Skeletal muscle satellite cell (primary cell): Measurements from ENCODE around the gene ABLIM2.
A peak's percentile ranks its signal among the peaks of the same experiment; 100 is the strongest.

ENCODE experiments used
- H3K27me3 ChIP-seq: 2 replicates; pipeline ENCODE4 v1.7.0; 2013; ENCODE audit warnings: low read length; ENCODE audit not compliant: control insufficient read depth, insufficient read depth
- H3K36me3 ChIP-seq: 2 replicates; pipeline ENCODE4 v1.7.0; 2013; ENCODE audit warnings: mild to moderate bottlenecking, control low read depth, low read length; ENCODE audit not compliant: insufficient read depth
- H3K4me1 ChIP-seq: 2 replicates; pipeline ENCODE4 v1.7.0; 2013; ENCODE audit warnings: low read length; ENCODE audit not compliant: control insufficient read depth, insufficient read depth
- H3K4me2 ChIP-seq: 2 replicates; pipeline ENCODE4 v1.7.0; 2013; ENCODE audit warnings: mild to moderate bottlenecking, low read length
- H3K4me3 ChIP-seq: 2 replicates; pipeline ENCODE4 v1.7.0; 2013; ENCODE audit warnings: low read length
- H3K9ac ChIP-seq: 2 replicates; pipeline ENCODE4 v1.7.0; 2013; ENCODE audit warnings: mild to moderate bottlenecking, low read depth, low read length, moderate library complexity
- H3K9me3 ChIP-seq: replicated peaks from 2 replicates; pipeline ENCODE4 v1.7.0; 2013; ENCODE audit warnings: mild to moderate bottlenecking, control low read depth, low read length

The ABLIM2 gene

DNA sequence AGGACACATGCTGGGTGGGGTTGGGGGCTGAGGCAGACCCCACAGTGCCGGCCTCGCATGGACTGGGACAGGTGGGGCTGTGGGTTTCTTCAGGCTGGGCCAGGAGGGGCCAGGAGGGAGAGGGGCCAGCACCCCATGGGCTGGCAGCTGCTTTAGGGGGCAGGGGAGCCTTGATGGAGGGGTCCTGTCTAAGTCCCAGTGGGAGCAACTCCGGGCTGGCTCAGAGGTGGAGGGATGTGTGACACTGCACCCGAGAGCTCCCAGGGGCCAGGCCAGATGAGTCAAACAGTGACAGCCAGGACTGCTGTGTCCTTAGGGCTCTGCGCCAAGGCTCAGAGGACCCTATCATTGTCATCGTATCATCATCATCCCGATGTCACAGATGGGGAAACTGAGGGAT, 4.4 kb upstream of the ABLIM2 start:
- Histone ChIP-seq H3K36me3 (no peaks in the 10 kb centered on the region), H3K4me3 (no peak overlapping the region), H3K9me3 (no peaks in the 10 kb centered on the region), H3K4me1 (peaks cover 12% of the 10 kb centered on the region), H3K27me3 (peaks cover 35% of the 10 kb centered on the region), H3K9ac (no peak overlapping the region), H3K4me2 (no peak overlapping the region)

DNA sequence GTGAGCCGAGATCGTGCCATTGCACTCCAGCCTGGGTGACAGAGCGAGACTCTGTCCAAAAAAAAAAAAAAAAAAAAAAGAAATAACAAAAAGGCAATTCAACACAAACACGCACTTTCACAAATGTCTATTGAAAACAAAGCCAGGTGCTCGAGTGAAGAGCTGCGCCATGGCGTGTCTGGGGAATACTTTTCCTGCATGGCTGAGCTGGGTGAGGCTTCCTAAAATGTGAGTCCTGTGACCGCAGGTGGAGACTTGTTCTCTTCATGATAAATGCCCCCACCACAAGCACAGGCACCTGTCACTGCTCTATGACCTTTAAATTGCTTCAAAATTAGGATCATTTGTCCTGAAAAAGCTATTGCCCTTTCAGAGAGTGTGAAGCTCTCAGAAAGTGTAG, 4.0 kb upstream of the ABLIM2 start:
- peaks cover 12% of the 10 kb centered on the region for H3K4me1 ChIP-seq
- H3K4me3 ChIP-seq = no peak overlapping the region
- no peak overlapping the region for H3K4me2 ChIP-seq
- H3K36me3 ChIP-seq = no peaks in the 10 kb centered on the region
- no peak overlapping the region for H3K9ac ChIP-seq
- H3K9me3 ChIP-seq = no peaks in the 10 kb centered on the region
- peaks cover 38% of the 10 kb centered on the region for H3K27me3 ChIP-seq

GRCh38 chr4:8160572-8160971, 2.0 kb upstream of the ABLIM2 start:
- Histone ChIP-seq H3K4me1 (peaks cover 12% of the 10 kb centered on the region), H3K27me3 (peaks cover 37% of the 10 kb centered on the region), H3K9me3 (no peaks in the 10 kb centered on the region), H3K4me3 (no peak overlapping the region), H3K4me2 (no peak overlapping the region), H3K36me3 (no peaks in the 10 kb centered on the region), H3K9ac (no peak overlapping the region)

DNA sequence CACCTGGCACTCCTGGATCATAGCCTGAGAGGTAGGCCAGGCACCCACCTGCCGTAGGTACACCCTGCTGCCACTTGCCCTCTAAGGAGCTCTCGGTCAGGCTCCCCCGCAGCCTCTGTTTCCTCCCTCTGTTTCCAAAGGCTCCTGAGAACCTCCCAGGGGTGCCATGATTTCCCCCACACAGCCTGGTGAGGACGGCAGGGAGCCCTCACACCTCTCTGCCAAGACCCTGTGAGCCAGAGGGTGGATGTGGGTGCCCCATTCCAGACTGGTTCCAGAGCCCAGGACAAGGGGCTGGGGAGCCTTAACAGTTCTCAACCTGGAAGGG, 1.6 kb upstream of the ABLIM2 start:
- no peaks in the 10 kb centered on the region for H3K9me3 ChIP-seq
- peaks cover 40% of the 10 kb centered on the region for H3K27me3 ChIP-seq
- no peaks in the 10 kb centered on the region for H3K36me3 ChIP-seq
- no peak overlapping the region for H3K9ac ChIP-seq
- no peak overlapping the region for H3K4me2 ChIP-seq
- H3K4me1 ChIP-seq = peaks cover 12% of the 10 kb centered on the region
- no peak overlapping the region for H3K4me3 ChIP-seq

GRCh38 chr4:8159537-8160232, 1.1 kb upstream of the ABLIM2 start:
- Histone ChIP-seq H3K9me3 (no peaks in the 10 kb centered on the region), H3K4me1 (peaks cover 12% of the 10 kb centered on the region), H3K4me3 (peak overlapping the region; percentile 95), H3K9ac (peak overlapping the region; percentile 83), H3K36me3 (no peaks in the 10 kb centered on the region), H3K27me3 (peaks cover 43% of the 10 kb centered on the region), H3K4me2 (peak overlapping the region; percentile 100)

- no peak overlapping the region for H3K9ac ChIP-seq
- H3K4me3 ChIP-seq = peak overlapping the region; percentile 95
These were observed 486 bp downstream of the ABLIM2 start for GRCh38 chr4:8157944-8158709.

DNA sequence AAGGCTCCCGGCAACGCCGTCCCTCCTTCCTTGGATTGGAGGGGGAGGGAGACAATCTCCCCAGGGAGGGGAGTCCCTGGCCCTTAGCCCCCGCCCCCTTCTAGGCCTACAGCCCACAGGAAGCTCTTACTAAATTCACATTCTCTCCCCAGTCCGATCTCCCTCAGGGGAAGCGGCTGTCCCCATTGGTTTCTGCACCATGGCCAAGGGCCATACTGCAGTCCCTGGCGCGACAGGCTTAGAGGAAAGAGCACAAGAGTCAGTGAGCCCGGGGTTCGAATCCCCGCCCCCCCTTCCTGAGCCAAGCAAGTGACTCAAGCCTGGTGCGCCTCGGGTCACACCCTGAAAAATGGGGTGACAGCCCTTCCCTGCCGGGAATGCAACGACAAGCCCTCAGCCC, 1.1 kb downstream of the ABLIM2 start:
- peaks cover 50% of the 10 kb centered on the region for H3K27me3 ChIP-seq
- H3K9me3 ChIP-seq = no peaks in the 10 kb centered on the region
- peak overlapping the region; percentile 100 for H3K4me2 ChIP-seq
- peaks cover 12% of the 10 kb centered on the region for H3K4me1 ChIP-seq
- no peaks in the 10 kb centered on the region for H3K36me3 ChIP-seq
- no peak overlapping the region for H3K9ac ChIP-seq
- no peak overlapping the region for H3K4me3 ChIP-seq

More at GRCh38 chr4:8157944-8158709, 486 bp downstream of the ABLIM2 start:
- H3K36me3 ChIP-seq = no peaks in the 10 kb centered on the region
- no peaks in the 10 kb centered on the region for H3K9me3 ChIP-seq
- H3K27me3 ChIP-seq = peaks cover 46% of the 10 kb centered on the region
- H3K4me1 ChIP-seq = peaks cover 12% of the 10 kb centered on the region
- H3K4me2 ChIP-seq = peak overlapping the region; percentile 100

DNA sequence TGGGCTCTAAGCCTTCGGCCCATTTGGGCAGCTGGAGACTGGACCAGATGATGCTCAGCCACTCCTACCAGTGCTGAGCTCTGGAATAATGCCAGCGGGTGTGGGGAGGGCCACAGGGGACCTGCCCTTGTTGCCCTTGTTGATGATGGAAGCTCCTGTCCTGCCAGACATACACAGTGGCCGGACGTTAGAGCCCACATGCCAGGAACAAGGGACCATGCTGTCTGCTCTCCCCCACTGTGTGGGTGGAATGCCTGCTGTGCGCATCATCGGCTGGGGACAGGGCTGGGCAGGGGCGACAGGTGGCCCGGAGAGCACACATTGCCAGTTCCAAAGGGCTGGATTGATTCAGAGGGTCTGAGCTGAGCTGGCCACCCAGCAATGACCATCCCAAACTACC, 2.0 kb downstream of the ABLIM2 start:
- Histone ChIP-seq H3K9ac (no peak overlapping the region), H3K4me3 (no peak overlapping the region), H3K4me1 (peaks cover 12% of the 10 kb centered on the region), H3K4me2 (no peak overlapping the region), H3K9me3 (no peaks in the 10 kb centered on the region), H3K36me3 (no peaks in the 10 kb centered on the region), H3K27me3 (peaks cover 47% of the 10 kb centered on the region)

DNA sequence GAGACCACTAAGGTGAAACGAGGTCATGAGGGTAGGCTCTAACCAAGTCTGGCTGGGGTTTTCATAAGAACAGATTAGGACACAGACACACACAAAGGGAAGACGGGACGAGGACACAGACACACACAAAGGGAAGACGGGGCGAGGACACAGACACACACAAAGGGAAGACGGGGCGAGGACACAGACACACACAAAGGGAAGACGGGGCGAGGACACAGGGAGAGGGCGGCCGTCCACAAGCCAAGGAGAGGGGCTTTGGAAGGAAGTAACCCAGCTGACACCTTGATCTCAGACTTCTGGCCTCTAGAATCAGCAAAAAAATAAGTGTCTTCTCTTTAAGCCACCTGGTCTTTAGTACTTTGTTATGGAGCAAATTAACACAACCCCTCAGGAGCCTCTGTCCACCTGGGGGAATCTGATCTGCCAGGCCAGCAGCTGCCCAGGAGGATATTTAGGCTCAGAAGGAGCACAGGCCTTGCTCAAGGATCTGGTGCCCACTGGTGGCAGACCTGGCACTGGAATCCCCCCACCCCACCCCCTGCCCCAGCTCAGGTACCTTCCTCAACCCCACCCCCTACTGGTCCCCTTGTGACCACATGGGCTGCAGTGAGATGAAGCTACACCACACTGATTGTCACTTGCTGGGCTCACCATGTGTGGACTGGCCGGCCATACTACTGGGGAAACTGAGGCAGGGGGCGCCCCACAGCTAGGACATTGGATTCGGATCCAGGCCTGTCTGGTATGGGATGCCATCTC, 2.8 kb downstream of the ABLIM2 start:
- Histone ChIP-seq H3K9me3 (no peaks in the 10 kb centered on the region), H3K4me1 (peaks cover 12% of the 10 kb centered on the region), H3K9ac (no peak overlapping the region), H3K36me3 (no peaks in the 10 kb centered on the region), H3K4me3 (no peak overlapping the region), H3K4me2 (no peak overlapping the region), H3K27me3 (peaks cover 43% of the 10 kb centered on the region)

DNA sequence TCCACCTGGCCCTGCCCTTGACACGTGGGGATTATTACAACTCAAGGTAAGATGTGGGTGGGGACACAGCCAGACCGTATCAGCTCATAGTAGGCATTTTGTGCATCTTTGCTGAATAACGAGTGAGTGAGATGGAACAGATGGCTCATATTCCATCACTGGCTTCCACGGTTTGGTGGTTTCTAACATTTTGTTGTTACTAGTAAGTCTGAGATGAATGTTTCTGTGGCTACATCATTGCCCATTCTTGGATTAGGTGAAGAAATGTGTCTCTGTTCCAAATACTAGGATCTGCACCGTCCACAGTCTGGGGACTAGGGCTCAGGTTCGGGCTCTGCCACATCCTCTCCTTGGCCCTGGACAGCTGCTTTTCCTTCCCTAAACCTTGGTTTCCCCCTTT, 3.6 kb downstream of the ABLIM2 start:
- H3K4me3 ChIP-seq = no peak overlapping the region
- H3K36me3 ChIP-seq = no peaks in the 10 kb centered on the region
- no peak overlapping the region for H3K9ac ChIP-seq
- no peak overlapping the region for H3K4me2 ChIP-seq
- H3K27me3 ChIP-seq = peaks cover 50% of the 10 kb centered on the region
- H3K4me1 ChIP-seq = peaks cover 12% of the 10 kb centered on the region
- H3K9me3 ChIP-seq = no peaks in the 10 kb centered on the region

- Histone ChIP-seq H3K36me3 (no peaks in the 10 kb centered on the region), H3K9ac (no peak overlapping the region), H3K9me3 (no peaks in the 10 kb centered on the region), H3K4me1 (peaks cover 5% of the 10 kb centered on the region), H3K27me3 (peaks cover 53% of the 10 kb centered on the region), H3K4me3 (no peak overlapping the region), H3K4me2 (no peak overlapping the region)
These were observed 5.2 kb downstream of the ABLIM2 start for GRCh38 chr4:8153441-8153840.
